HEK293 (cell line): Measurements from ENCODE around the gene P2RY2.

Source experiments
- CTCF ChIA-PET: fragments of 350-600 bp; formaldehyde crosslinking; extraction: SDS; loops from one replicate; lab custom pipeline; 2021; ENCODE audit warnings: antibody characterized with exemption; lab: Yijun Ruan, JAX
- POLR2A ChIA-PET: fragments of 300-600 bp; formaldehyde crosslinking; extraction: SDS; loops from one replicate; lab custom pipeline; 2020; ENCODE audit warnings: antibody characterized with exemption, inconsistent platforms; lab: Yijun Ruan, JAX
- H3K27ac ChIP-seq: fragments of 200-500 bp; sonication (Bioruptor generic); 2 replicates; pipeline ENCODE4 v1.5.1; 2014; ENCODE audit warnings: low read depth, low read length, control low read depth, inconsistent platforms; ENCODE audit errors: extremely low read depth
- H3K36me3 ChIP-seq, 2 experiments: fragments of 200-500 bp in 1 of 2; sonication (Bioruptor generic) in 1 of 2; 1 replicate in 1 of 2; 2 replicates in 1 of 2; pipeline ENCODE4 v1.5.1; 2014 to 2017; ENCODE audit warnings: inconsistent platforms in 2 of 2, low read length in 2 of 2; ENCODE audit not compliant: control insufficient read depth in 2 of 2, insufficient read depth in 1 of 2
- H3K4me1 ChIP-seq: fragments of 200-500 bp; sonication (Bioruptor generic); 2 replicates; pipeline ENCODE4 v1.5.1; 2014; ENCODE audit warnings: mild to moderate bottlenecking, low read length, inconsistent platforms; ENCODE audit not compliant: control insufficient read depth, insufficient read depth
- H3K4me3 ChIP-seq: 2 replicates; pipeline ENCODE4 v1.5.1; 2011; ENCODE audit warnings: low read depth, mild to moderate bottlenecking, control low read depth, low read length, moderate library complexity
- H3K9me3 ChIP-seq: fragments of 200-500 bp; sonication (Bioruptor generic); 2 replicates; pipeline ENCODE4 v1.5.1; 2014; ENCODE audit warnings: low read depth, low read length, inconsistent platforms; ENCODE audit not compliant: control insufficient read depth, insufficient read depth
- BCL11A ChIP-seq: fragments of 450-650 bp; formaldehyde crosslinking; IDR thresholded peaks from 2 replicates; pipeline ENCODE4 v1.5.1; 2016; ENCODE audit warnings: low read depth, missing biosample characterization, missing genetic modification characterization
- GLIS1 ChIP-seq: fragments of 450-650 bp; formaldehyde crosslinking; IDR thresholded peaks from 2 replicates; pipeline ENCODE4 v1.5.1; 2016; ENCODE audit warnings: missing biosample characterization, missing genetic modification characterization
- HOXC10 ChIP-seq: sonication (generic); formaldehyde crosslinking; IDR thresholded peaks from 2 replicates; pipeline ENCODE4 v1.8.1; 2023; ENCODE audit warnings: mild to moderate bottlenecking, missing genetic modification reagents
- IKZF3 ChIP-seq: fragments of 450-650 bp; IDR thresholded peaks from 2 replicates; pipeline ENCODE4 v1.5.0; 2018; ENCODE audit warnings: missing biosample characterization, mild to moderate bottlenecking, missing genetic modification characterization, moderate library complexity
- KLF10 ChIP-seq: fragments of 450-650 bp; IDR thresholded peaks from 2 replicates; pipeline ENCODE4 v1.5.1; 2018; ENCODE audit warnings: missing biosample characterization, mild to moderate bottlenecking, missing genetic modification characterization
- ZBTB20 ChIP-seq: fragments of 450-650 bp; formaldehyde crosslinking; IDR thresholded peaks from 2 replicates; pipeline ENCODE4 v1.5.1; 2016; ENCODE audit warnings: missing biosample characterization, missing genetic modification characterization
- ZBTB8A ChIP-seq: fragments of 450-650 bp; formaldehyde crosslinking; IDR thresholded peaks from 2 replicates; pipeline ENCODE4 v1.5.1; 2016; ENCODE audit warnings: missing biosample characterization, missing genetic modification characterization
- ZFP69B ChIP-seq: fragments of 450-650 bp; formaldehyde crosslinking; IDR thresholded peaks from 2 replicates; pipeline ENCODE4 v1.5.1; 2016; ENCODE audit warnings: missing biosample characterization, missing genetic modification characterization
- ZNF19 ChIP-seq: fragments of 450-650 bp; formaldehyde crosslinking; IDR thresholded peaks from 2 replicates; pipeline ENCODE4; 2016; ENCODE audit warnings: missing biosample characterization, missing genetic modification characterization, low read depth
- ZNF202 ChIP-seq: fragments of 450-650 bp; formaldehyde crosslinking; IDR thresholded peaks from 2 replicates; pipeline ENCODE4 v1.5.1; 2016; ENCODE audit warnings: missing biosample characterization, missing genetic modification characterization, borderline replicate concordance
- ZNF248 ChIP-seq: fragments of 450-650 bp; formaldehyde crosslinking; IDR thresholded peaks from 2 replicates; pipeline ENCODE4 v1.5.1; 2017; ENCODE audit warnings: missing biosample characterization, missing genetic modification characterization
- ZNF416 ChIP-seq: fragments of 450-650 bp; formaldehyde crosslinking; IDR thresholded peaks from 2 replicates; pipeline ENCODE4 v1.5.1; 2016; ENCODE audit warnings: missing biosample characterization, missing genetic modification characterization
- ZNF426 ChIP-seq: fragments of 450-650 bp; formaldehyde crosslinking; IDR thresholded peaks from 2 replicates; pipeline ENCODE4 v1.5.1; 2017; ENCODE audit warnings: missing biosample characterization, missing genetic modification characterization, mild to moderate bottlenecking, inconsistent platforms, moderate library complexity
- ZNF510 ChIP-seq: fragments of 450-650 bp; formaldehyde crosslinking; IDR thresholded peaks from 2 replicates; pipeline ENCODE4 v1.5.1; 2018; ENCODE audit warnings: mild to moderate bottlenecking, missing genetic modification characterization, missing biosample characterization; ENCODE audit not compliant: insufficient replicate concordance
- ZNF514 ChIP-seq: fragments of 450-650 bp; formaldehyde crosslinking; IDR thresholded peaks from 2 replicates; pipeline ENCODE4 v1.5.1; 2016; ENCODE audit warnings: missing biosample characterization, missing genetic modification characterization
- ZNF610 ChIP-seq: fragments of 450-650 bp; formaldehyde crosslinking; IDR thresholded peaks from 2 replicates; pipeline ENCODE4 v1.5.1; 2016; ENCODE audit warnings: missing biosample characterization, missing genetic modification characterization, borderline replicate concordance
- ZNF777 ChIP-seq: fragments of 450-650 bp; formaldehyde crosslinking; IDR thresholded peaks from 2 replicates; pipeline ENCODE4 v1.5.1; 2017; ENCODE audit warnings: missing biosample characterization, missing genetic modification characterization, borderline replicate concordance
- TF ChIP-seq, protein P1 (sequence below): fragments of 450-650 bp; formaldehyde crosslinking; IDR thresholded peaks from 2 replicates; pipeline ENCODE4 v1.5.1; 2016; ENCODE audit warnings: missing biosample characterization, missing genetic modification characterization
- TF ChIP-seq, protein P2 (sequence below): fragments of 450-650 bp; formaldehyde crosslinking; IDR thresholded peaks from 2 replicates; pipeline ENCODE4 v1.5.1; 2016; ENCODE audit warnings: missing biosample characterization, missing genetic modification characterization

The P2RY2 gene

DNA sequence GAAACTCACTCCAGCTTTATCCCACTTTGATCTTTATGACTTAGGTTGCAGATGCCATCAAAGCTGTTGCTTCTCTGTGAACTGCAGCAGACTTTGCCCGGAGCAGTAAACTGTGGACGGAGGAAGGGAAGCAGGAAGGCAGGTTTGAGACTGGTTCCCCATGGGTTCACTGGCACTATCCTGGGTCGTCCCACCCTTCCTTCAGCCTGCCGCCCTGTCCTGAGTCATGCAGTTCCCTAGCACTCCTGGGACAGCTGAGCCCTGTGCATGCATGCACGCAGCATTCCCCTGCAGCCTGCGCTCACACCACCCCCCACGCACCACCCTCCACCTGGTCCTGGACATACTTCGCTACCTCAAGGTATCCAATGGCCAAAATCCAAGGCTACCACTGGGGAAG lies 23.5 kb upstream of the P2RY2 start:
- no peaks in the 10 kb centered on the region for H3K36me3 ChIP-seq
- TF ChIP-seq ZFP69B (no peak), ZNF426 (tag by site-specific recombination) (no peak), ZNF777 (tag by site-specific recombination) (no peak), ZNF510 (no peak)
- TF ChIP-seq, protein P1, sequence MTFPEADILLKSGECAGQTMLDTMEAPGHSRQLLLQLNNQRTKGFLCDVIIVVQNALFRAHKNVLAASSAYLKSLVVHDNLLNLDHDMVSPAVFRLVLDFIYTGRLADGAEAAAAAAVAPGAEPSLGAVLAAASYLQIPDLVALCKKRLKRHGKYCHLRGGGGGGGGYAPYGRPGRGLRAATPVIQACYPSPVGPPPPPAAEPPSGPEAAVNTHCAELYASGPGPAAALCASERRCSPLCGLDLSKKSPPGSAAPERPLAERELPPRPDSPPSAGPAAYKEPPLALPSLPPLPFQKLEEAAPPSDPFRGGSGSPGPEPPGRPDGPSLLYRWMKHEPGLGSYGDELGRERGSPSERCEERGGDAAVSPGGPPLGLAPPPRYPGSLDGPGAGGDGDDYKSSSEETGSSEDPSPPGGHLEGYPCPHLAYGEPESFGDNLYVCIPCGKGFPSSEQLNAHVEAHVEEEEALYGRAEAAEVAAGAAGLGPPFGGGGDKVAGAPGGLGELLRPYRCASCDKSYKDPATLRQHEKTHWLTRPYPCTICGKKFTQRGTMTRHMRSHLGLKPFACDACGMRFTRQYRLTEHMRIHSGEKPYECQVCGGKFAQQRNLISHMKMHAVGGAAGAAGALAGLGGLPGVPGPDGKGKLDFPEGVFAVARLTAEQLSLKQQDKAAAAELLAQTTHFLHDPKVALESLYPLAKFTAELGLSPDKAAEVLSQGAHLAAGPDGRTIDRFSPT (tag by site-specific recombination): no peak
- H3K4me1 ChIP-seq: no peaks in the 10 kb centered on the region
- no peaks in the 10 kb centered on the region for H3K9me3 ChIP-seq
- no peak overlapping the region for H3K27ac ChIP-seq
- POLR2A ChIA-PET: no interaction called here
- H3K4me3 ChIP-seq: no peak overlapping the region
- CTCF ChIA-PET: interaction anchor here (1.0 to 3.9 kb wide), 3 partner anchors 10 to 48 kb away, joined by 5 to 28 read pairs (median 6); no protein-coding TSS in a partner anchor

DNA sequence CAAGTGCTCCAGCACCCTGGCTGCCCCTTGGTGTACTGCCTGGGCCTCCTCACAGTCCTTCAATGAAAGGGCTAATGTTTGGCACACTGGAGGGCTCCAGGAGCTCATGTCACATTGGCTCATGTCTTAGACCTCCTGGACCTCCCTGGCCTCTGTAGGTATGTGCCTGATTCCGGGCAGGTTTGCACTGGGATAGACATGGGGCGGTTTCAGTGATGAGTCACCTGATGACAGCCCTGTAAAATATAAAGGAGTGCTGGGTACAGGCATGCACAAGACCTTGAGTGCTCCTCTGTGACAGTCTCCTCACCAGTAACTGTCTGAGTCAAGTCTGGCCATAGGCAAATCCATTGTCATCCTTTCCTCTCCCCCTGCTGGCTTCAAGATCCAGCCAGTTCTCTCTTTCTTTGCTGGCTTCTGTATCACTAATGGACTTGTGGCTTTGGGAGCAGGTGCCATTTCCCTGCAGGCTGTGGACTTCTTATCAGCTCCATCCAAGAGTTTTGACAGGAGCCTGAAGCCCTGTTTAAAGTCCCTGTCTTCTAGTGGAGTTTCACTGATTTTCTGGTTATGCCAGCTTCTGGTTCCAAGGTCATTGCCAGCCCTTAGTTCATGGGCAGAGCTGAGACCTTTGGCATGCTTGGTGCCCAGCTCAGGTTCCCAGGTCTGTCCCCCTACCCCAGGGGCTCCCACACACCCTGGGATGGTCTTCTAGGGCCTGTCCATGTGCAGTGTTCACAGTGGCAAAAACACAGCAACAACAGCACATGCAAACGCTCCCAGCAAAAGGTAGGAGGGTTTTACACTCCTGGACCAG lies 22.7 kb upstream of the P2RY2 start:
- Histone ChIP-seq H3K4me3 (no peak overlapping the region), H3K4me1 (no peaks in the 10 kb centered on the region), H3K36me3 (no peaks in the 10 kb centered on the region), H3K9me3 (no peaks in the 10 kb centered on the region), H3K27ac (no peak overlapping the region)
- POLR2A ChIA-PET: no interaction called here
- TF ChIP-seq HOXC10 (no peak), GLIS1 (tag by site-specific recombination) (peak; percentile 45), ZNF416 (no peak), ZNF514 (tag by site-specific recombination) (no peak)
- TF ChIP-seq, protein P1 (tag by site-specific recombination): no peak
- CTCF ChIA-PET: interaction anchor here (0.6 to 3.9 kb wide), 6 partner anchors 10 to 609 kb away, joined by 3 to 28 read pairs (median 4); no protein-coding TSS in a partner anchor

DNA sequence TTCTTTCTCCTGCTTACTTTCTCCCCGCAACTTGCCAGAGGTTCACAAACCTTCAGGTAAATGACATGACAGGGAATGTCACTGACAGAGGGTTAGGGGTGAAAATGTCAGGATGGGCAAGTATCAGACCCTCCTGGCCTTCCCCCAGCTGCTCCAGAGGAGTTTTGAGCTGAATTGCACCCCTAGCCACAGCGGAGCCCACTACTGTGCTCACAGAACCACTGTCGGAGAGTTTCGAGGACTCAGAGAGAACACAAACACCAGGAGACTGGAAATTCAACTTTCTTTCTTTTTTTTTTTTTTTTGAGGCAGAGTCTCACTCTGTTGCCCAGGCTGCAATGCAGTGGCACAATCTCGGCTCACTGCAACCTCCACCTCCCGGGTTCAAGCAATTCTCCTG lies 21.5 kb upstream of the P2RY2 start:
- TF ChIP-seq ZNF610 (tag by site-specific recombination) (no peak), BCL11A (tag by site-specific recombination) (no peak), ZNF248 (tag by site-specific recombination) (no peak), IKZF3 (tag by site-specific recombination) (no peak), ZBTB20 (tag by site-specific recombination) (no peak), ZBTB8A (tag by site-specific recombination) (no peak), ZNF202 (tag by site-specific recombination) (no peak), ZNF19 (no peak), KLF10 (tag by site-specific recombination) (no peak)
- TF ChIP-seq, protein P2, sequence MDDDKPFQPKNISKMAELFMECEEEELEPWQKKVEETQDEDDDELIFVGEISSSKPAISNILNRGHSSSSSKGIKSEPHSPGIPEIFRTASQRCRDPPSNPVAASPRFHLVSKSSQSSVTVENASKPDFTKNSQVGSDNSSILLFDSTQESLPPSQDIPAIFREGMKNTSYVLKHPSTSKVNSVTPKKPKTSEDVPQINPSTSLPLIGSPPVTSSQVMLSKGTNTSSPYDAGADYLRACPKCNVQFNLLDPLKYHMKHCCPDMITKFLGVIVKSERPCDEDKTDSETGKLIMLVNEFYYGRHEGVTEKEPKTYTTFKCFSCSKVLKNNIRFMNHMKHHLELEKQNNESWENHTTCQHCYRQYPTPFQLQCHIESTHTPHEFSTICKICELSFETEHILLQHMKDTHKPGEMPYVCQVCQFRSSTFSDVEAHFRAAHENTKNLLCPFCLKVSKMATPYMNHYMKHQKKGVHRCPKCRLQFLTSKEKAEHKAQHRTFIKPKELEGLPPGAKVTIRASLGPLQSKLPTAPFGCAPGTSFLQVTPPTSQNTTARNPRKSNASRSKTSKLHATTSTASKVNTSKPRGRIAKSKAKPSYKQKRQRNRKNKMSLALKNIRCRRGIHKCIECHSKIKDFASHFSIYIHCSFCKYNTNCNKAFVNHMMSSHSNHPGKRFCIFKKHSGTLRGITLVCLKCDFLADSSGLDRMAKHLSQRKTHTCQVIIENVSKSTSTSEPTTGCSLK: no peak
- ChIA-PET POLR2A (interaction anchor here (0.7 kb wide), 1 partner anchor 37 kb away, joined by 3 read pairs; no protein-coding TSS in a partner anchor), CTCF (interaction anchor here (0.7 kb wide), 1 partner anchor 9 kb away, joined by 4 read pairs; no protein-coding TSS in a partner anchor)
- H3K27ac ChIP-seq: no peak overlapping the region
- H3K36me3 ChIP-seq: no peaks in the 10 kb centered on the region
- no peaks in the 10 kb centered on the region for H3K9me3 ChIP-seq
- H3K4me3 ChIP-seq: no peak overlapping the region
- H3K4me1 ChIP-seq: no peaks in the 10 kb centered on the region
